ENCODE results near the gene SCGB1A1. TPM values are rescaled to one million over a fixed set of nuclear protein-coding genes. Genes with fewer than 3 reads are reported as not detected.

Gene SCGB1A1
- total and polyA plus RNA-seq, 2 of the 13 experiments (the other 11 are each of a cell fraction or from before 2014, with no cell fraction given) = not detected

GRCh38 chr11:62395885-62396551, 22.8 kb upstream of the SCGB1A1 start:
- intact Hi-C loops (cut with micrococcal nuclease; ENCODE audit: unreplicated experiment) = loop anchor here (2.0 to 10.0 kb wide), 2 partner anchors 149 to 165 kb away; partner anchors contain the start of gene AHNAK
- in situ Hi-C loops (cut with HindIII; ENCODE audit: extremely low pct_ligation_motif_present, low pct_unique_long_range_greater_than_20kb) = loop anchor here (5.0 to 10.0 kb wide), 2 partner anchors 161 to 309 kb away; partner anchors contain the start of genes BSCL2 and GNG3
- TF ChIP-seq CSRNP1 (CRISPR knock-in tag; IDR thresholded peaks at IDR 0.05) = no peak
- TF ChIP-seq PAF1 (CRISPR knock-in tag; IDR thresholded peaks at IDR 0.05) = no peak
- no peak for TF ChIP-seq GLMP (CRISPR knock-in tag; IDR thresholded peaks at IDR 0.05; ENCODE audit: borderline replicate concordance)
- no peak for TF ChIP-seq SKI (IDR thresholded peaks at IDR 0.05; ENCODE audit: partially characterized antibody)
- no peak for TF ChIP-seq TFAP4 (IDR thresholded peaks at IDR 0.05; ENCODE audit: borderline replicate concordance, low read depth)
- TF ChIP-seq YEATS2 (CRISPR knock-in tag; IDR thresholded peaks at IDR 0.05; ENCODE audit: borderline replicate concordance) = no peak
- TF ChIP-seq SSRP1 (CRISPR knock-in tag; IDR thresholded peaks at IDR 0.05) = no peak
- no peak for TF ChIP-seq ZNF431 (CRISPR knock-in tag; IDR thresholded peaks at IDR 0.05; ENCODE audit: borderline replicate concordance, low read depth)
- no peak for TF ChIP-seq USF2 (IDR thresholded peaks at IDR 0.05; ENCODE audit: low read depth, low read length)
- TF ChIP-seq USF2 (CRISPR knock-in tag; IDR thresholded peaks at IDR 0.05; ENCODE audit: borderline replicate concordance) = no peak
- no peak for TF ChIP-seq ZNF362 (CRISPR knock-in tag; IDR thresholded peaks at IDR 0.05; ENCODE audit: borderline replicate concordance)
- no peak for TF ChIP-seq NRL (CRISPR knock-in tag; IDR thresholded peaks at IDR 0.05; ENCODE audit: borderline replicate concordance)
- no peak for TF ChIP-seq MTF2 (CRISPR knock-in tag; IDR thresholded peaks at IDR 0.05; ENCODE audit: borderline replicate concordance)
- no peak for TF ChIP-seq ZNF589 (CRISPR knock-in tag; conservative IDR thresholded peaks at IDR 0.05)
- WGBS (ENCODE audit: low lambda C conversion rate) = 84% methylated on average over 10 of the region's 10 CpGs
- ChIA-PET CTCF (ENCODE audit: low intra/inter-chr PET ratio, low total read pairs) (interaction anchor here (2.4 kb wide), 1 partner anchor 165 kb away, joined by 19 read pairs; no protein-coding TSS in a partner anchor), POLR2A (no interaction called here)
- H3K4me1 ChIP-seq (ENCODE audit: insufficient read depth, low read length) = peaks cover 37% of the 10 kb centered on the region
- no peak for DNase-seq (ENCODE audit: low spot score)
- no peak overlapping the region for H3K9ac ChIP-seq (ENCODE audit: insufficient read depth, low read depth, low read length)
- no peak overlapping the region for H3K4me2 ChIP-seq (ENCODE audit: low read depth, low read length)
- no peak overlapping the region for H3K4me3 ChIP-seq (replicated peaks in 1 of 3; ENCODE audit: insufficient read depth in 1 of 3, low read depth in 2 of 3, low read length in 3 of 3)
- no peak overlapping the region for H3K27ac ChIP-seq (ENCODE audit: extremely low read length, insufficient read depth, low read length)
- no peaks in the 10 kb centered on the region for H3K9me3 ChIP-seq (ENCODE audit: low read length)
- no peaks in the 10 kb centered on the region for H3K79me2 ChIP-seq (ENCODE audit: insufficient read depth, low read length)
- peaks cover 0 to 18% of the 10 kb centered on the region in 2 experiments; a peak in 1 of 5 replicates for H3K27me3 ChIP-seq (ENCODE audit: control insufficient read depth in 1 of 2, insufficient read depth in 2 of 2, low read length in 2 of 2)
- peaks cover 0 to 7% of the 10 kb centered on the region in 2 experiments; a peak in 3 of 5 replicates for H3K36me3 ChIP-seq (replicated peaks in 1 of 2; ENCODE audit: control insufficient read depth in 1 of 2, insufficient read depth in 2 of 2, low read length in 2 of 2)
- BruUV-seq (replicated peaks) = no TSS peak
- no peaks in the 10 kb centered on the region for H4K20me1 ChIP-seq (ENCODE audit: insufficient read depth, low read length)
- no peak overlapping the region for H2AFZ ChIP-seq (ENCODE audit: low read length)
- FAIRE-seq = no peak
- no peak for ATAC-seq
